GM21381 (cell line): ENCODE results near the gene CYP2C19.
"Not testable (repeated sequence)": the region's sequence is repeated elsewhere in the genome, so short reads cannot be mapped to it uniquely, and the experiment has no call there.

Experiments used
- ATAC-seq: cut with Tn5 transposase; IDR thresholded peaks from one replicate; pipeline ENCODE4 v1.9.1; 2021; ENCODE audit warnings: mild to moderate bottlenecking, moderate library complexity; ENCODE audit not compliant: unreplicated experiment

Gene CYP2C19

DNA sequence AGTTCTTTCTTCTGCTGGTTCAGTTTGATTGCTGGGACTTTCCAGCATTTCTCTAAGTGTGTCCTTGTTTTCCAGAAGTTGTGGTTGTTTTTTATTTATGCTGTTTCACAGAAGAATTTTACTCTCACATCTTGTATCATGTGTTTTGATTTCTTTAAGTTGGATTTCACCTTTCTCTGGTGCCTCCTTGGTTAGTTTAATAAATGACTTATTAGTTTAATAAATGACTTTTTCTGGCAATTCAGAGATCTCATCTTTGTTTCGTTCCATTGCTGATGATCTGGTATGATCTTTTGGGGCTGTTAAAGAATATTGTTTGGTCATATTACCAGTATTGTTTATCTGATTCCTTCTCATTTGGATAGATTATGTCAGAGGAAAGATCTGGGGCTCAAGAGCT, 116.2 kb downstream of the CYP2C19 start:
- no peak for ATAC-seq

DNA sequence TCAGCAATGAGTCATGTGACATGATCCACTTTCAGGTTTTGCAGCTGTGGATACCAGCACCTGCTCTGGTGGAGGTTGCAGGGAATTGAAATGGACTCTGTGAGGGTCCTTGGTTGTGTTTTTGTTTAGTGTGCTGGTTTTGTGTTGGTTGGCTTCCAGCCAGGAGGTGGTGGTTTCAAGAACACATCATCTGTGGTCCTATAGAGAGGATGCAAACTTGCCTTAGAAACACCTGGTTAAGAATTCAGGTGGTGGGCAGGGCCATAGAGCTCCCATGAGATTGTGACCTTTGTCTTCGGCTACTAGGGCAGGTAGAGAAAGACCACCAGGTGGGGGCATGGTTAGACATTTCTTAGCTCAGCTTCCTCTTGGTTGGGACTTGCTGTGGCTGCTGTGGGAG, 116.7 kb downstream of the CYP2C19 start:
- no peak for ATAC-seq

DNA sequence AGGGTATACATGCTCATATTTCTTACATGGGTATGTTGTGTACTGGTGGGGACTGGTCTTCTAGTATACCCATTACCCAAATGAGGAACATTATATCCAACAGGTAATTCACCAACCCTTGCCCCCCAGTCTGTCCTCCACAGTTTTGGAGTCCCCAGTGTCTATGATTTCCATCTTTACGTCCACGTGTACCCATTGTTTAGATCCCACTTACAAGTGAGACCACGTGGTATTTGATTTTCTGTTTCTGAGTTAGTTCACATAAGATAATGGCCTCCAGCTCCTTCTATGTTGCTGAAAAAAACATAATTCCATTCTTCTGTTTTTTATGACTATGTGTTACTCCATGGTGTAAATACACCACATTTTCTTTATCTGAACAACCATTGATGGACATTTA, 126.6 kb downstream of the CYP2C19 start:
- ATAC-seq: no peak

DNA sequence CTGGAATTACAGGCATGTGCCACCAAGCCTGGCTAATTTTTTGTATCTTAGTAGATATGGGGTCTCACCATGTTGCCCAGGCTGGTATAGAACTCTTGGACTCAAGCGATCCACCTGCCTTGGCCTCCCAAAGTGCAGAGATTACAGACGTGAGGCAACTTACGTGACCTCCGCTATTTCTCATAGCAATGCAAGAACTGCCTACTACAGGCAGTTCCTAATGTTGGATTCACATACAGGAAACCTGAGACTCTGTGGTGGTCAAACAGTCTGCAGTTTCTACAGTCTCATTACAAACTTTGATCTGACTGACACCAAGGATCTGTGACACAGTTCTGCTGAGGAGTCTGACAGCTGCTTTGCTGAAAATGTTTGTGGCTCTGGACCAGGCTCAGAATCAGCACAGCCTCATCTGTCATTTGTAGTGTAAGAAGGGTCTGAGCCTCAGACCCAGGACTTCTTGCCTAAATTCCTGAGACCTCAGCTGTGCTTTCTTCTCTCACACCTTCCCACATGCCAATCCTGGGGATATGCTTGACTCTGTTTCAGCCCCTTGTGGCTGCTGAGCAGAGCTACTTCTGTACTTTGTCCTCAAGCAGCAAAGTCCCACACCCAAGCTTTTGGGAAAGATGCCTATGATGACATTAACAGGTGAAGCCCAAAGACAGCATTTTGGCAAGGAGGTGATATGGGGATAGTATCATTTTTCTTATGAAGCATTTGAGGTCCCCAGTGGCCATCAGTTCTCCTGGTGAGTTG, 128.0 kb downstream of the CYP2C19 start:
- ATAC-seq: no peak

DNA sequence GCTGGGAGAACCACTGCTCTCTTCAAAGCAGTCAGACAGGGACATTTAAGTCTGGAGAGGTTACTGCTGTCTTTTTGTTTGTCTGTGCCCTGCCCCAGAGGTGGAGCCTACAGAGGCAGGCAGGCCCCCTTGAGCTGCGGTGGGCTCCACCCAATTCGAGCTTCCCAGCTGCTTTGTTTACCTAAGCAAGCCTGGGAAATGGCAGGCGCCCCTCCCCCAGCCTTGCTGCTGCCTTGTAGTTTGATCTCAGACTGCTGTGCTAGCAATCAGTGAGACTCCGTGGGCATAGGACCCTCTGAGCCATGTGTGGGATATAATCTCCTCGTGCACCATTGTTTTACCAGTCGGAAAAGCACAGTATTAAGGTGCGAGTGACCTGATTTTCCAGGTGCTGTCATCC, 135.9 kb downstream of the CYP2C19 start:
- ATAC-seq: not testable (repeated sequence)

DNA sequence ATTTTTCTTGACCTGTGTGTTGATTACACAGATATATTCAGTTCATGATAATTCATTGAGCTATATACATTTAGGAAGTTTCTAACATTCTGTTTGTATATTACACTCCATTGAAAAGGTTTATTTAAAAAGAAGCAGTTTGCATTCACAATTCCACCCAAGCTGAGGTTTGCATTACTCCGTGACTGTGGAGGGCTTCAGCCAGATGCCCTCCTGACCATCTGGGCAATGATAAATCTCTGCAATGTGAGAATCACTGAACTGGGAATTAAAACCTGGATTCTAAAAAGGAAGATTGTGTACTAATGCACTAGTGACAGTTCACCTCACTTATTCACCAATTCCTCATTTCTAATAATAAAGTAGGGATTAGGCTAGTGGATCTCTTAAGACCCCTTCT, 139.6 kb downstream of the CYP2C19 start:
- no peak for ATAC-seq

DNA sequence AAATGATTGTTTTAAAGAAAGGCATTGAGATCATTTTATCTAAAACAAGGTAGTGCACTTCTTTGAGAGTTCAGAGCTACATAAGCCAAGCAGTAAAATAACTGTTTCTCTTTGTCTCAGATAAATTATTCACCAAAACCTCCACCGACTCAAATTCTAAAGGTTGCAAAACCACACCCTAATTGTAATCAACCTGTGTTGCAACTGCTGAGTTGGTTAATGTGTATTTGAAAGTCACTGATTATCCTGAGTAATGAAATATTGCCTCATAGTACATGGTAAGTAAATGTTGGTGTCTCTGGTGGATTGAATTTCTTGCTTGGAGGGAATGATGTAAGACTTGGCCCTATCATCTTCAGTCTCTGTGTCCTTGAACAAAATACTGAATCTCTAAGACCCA, 140.1 kb downstream of the CYP2C19 start:
- no peak for ATAC-seq
